Measurements from ENCODE around the gene ZFP28.

Gene ZFP28

DNA sequence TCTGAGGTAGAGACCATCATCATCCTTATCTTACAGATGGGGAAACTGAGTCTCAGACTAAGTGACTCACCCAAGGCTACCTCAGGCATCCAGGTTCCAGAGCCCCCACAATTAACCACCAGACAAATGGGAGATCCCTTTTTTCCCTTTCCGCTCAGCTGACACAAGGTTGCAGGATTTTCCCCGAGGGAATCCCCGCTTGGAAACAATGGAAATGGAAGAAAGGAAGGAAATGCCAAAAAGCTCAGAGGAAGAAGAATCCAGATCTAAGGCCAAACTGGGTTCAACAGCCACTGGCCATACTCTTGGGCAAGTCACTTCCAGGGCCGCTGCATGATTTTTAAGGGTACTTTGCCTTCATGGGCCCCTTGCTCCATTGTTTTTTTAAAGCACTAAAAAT, 57.9 kb downstream of the ZFP28 start:
- no peak for FAIRE-seq

DNA sequence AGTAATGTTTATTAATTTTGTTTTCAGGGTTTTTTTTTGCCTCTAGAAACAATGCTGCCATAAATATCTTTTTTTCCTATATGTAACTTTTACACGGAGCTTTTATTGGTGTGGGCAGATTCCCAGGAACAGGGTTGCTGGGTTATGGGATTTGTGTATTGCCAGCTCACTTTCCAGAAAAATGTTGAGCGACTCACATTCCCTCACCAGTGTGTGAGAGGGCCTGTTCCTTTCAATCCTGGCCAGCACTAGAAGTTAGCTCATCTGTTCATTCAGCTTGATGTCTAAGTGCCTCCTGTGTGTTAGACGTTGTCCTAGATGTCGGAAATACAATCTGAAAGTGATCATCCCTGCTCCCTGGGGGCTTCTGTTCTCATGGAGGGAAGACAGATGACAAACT, 58.9 kb downstream of the ZFP28 start:
- FAIRE-seq, result no peak

DNA sequence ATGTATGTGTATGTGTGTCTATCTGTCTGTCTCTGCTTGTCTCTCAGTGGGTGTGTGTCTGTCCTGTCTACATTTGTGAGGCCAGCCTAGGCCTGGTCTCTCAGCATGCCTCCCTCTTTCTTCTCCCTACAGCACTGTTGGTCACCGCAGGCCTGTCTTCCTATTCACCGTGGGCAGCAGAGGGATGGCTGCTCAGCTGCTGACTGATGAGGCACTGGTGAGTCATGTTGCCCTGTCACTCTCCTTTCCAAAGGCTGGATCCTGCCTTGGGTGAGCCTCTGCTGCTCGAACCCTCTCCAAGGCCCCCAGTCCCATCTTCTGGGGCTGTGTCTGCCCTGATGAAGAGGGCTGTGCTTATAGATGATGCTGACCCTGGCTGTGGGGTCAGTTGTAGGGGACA, 62.6 kb downstream of the ZFP28 start:
- FAIRE-seq, result no peak

DNA sequence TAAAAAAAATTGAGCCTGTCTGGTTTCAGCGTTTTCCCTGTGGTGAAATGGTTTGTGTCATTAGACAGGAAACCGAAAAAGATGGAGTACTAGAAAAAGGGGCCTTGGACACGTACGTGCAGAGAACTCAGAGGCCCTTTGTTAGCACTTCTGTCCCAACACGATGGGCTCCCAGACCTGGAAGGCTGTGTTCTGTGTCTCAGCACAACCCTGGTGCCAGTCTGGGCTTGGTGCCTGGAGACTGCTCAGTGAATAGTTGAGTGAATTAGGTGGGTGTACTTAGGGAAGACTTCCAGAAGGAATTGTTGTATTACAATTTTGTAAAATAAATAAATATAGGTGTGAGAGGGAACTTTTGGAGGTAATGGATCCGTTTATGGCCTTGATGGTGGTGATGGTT, 65.1 kb downstream of the ZFP28 start:
- no peak for FAIRE-seq

Measured in G401.6 (cell line).